PFSK-1 (cell line): Measurements from ENCODE around the gene SMKR1.

ENCODE experiments used
- REST ChIP-seq, 2 experiments: IDR thresholded peaks; 2 replicates each; pipeline versions ENCODE4 v1.6.1 to v1.8.0; 2011 to 2012; ENCODE audit warnings: low read depth in 2 of 2, low read length in 2 of 2, control low read depth in 1 of 2, inconsistent platforms in 1 of 2, mild to moderate bottlenecking in 1 of 2, moderate library complexity in 1 of 2; ENCODE audit not compliant: insufficient read depth in 1 of 2
- SIN3A ChIP-seq: IDR thresholded peaks from 2 replicates; pipeline ENCODE4 v1.6.1; 2012; ENCODE audit warnings: mild to moderate bottlenecking, low read length, moderate library complexity, borderline replicate concordance; ENCODE audit not compliant: insufficient read depth
- TAF1 ChIP-seq: IDR thresholded peaks from 2 replicates; pipeline ENCODE4 v1.6.1; 2012; ENCODE audit warnings: low read length, control low read depth, borderline replicate concordance; ENCODE audit not compliant: insufficient read depth

DNA sequence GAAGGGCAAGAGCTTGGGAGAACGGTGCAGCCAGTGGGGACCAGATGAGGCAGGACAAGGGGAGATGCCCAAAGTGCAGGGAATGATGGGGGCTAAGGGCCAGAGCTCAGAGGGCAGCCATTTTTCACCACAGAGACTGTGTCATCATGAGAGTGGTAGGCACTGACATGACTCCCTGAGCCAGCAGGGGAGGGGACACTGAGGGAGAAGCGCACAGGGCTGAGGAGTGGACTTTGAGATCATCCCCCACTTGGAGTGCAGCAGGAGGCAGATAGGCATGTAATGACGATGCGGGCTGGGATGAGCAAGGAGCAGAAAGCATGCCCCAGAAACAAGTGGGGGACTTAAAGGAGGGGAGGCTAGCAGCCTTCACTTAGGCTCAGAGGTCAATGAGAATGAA is 5.2 kb upstream of the SMKR1 start:
- TF ChIP-seq REST (IDR thresholded peaks at IDR 0.05; ENCODE audit: insufficient read depth in 1 of 2, low read depth in 2 of 2, low read length in 2 of 2) (no peak), TAF1 (no peak), SIN3A (no peak)
